CD14-positive monocyte (primary cell): ENCODE results near the gene ZNF362. TPM values are rescaled to one million over a fixed set of nuclear protein-coding genes. Genes with fewer than 3 reads are reported as not detected.

Experiments used
- DNase-seq, 3 donors: peaks; one replicate each; pipeline ENCODE4 v3.0.0-alpha.2; 2011 to 2022
- H2AFZ ChIP-seq: 2 replicates; pipeline ENCODE4 v1.6.0; 2012; ENCODE audit warnings: mild to moderate bottlenecking, low read depth, low read length, inconsistent platforms; ENCODE audit not compliant: insufficient read depth, poor library complexity, severe bottlenecking
- H3K27ac ChIP-seq, 2 donors: 1 replicate in 1 of 2; 2 replicates in 1 of 2; pipeline ENCODE4 v1.5.1; 2012 to 2013; ENCODE audit warnings: low read length in 2 of 2, control low read depth in 1 of 2, inconsistent platforms in 1 of 2, low read depth in 1 of 2, mild to moderate bottlenecking in 1 of 2
- H3K27me3 ChIP-seq, 2 donors: one replicate each; pipeline versions ENCODE4 v1.6.0 to v1.6.1; 2011 to 2013; ENCODE audit warnings: low read length in 2 of 2; ENCODE audit not compliant: control insufficient read depth in 2 of 2, insufficient read depth in 2 of 2
- H3K36me3 ChIP-seq, 2 donors: replicated peaks in 1 of 2; 1 replicate in 1 of 2; 2 replicates in 1 of 2; pipeline versions ENCODE4 v1.5.1 to v1.6.1; 2012 to 2013; ENCODE audit warnings: low read length in 2 of 2, control low read depth in 1 of 2, inconsistent platforms in 1 of 2, mild to moderate bottlenecking in 1 of 2; ENCODE audit not compliant: insufficient read depth in 2 of 2, control insufficient read depth in 1 of 2
- H3K4me1 ChIP-seq, 2 donors: 1 replicate in 1 of 2; 2 replicates in 1 of 2; pipeline versions ENCODE4 v1.5.1 to v1.6.1; 2012 to 2013; ENCODE audit warnings: low read length in 2 of 2, control low read depth in 1 of 2, inconsistent platforms in 1 of 2, mild to moderate bottlenecking in 1 of 2, moderate library complexity in 1 of 2; ENCODE audit not compliant: insufficient read depth in 2 of 2, control insufficient read depth in 1 of 2
- H3K4me2 ChIP-seq: replicated peaks from 2 replicates; pipeline ENCODE3; 2012; ENCODE audit warnings: low read length, moderate library complexity, mild to moderate bottlenecking; ENCODE audit not compliant: poor library complexity, severe bottlenecking; ENCODE audit errors: extremely low read depth
- H3K4me3 ChIP-seq, 3 experiments: fragments of 200-600 bp in 1 of 3; sonication (generic) in 1 of 3; replicated peaks in 1 of 3; 1 replicate in 2 of 3; 2 replicates in 1 of 3; pipeline ENCODE4 v1.5.1; 2011 to 2013; ENCODE audit warnings: low read length in 3 of 3, mild to moderate bottlenecking in 3 of 3, control low read depth in 2 of 3, low read depth in 2 of 3, inconsistent platforms in 1 of 3, moderate library complexity in 1 of 3
- H3K79me2 ChIP-seq: 2 replicates; pipeline ENCODE4 v1.6.0; 2012; ENCODE audit warnings: mild to moderate bottlenecking, control low read depth, inconsistent platforms, low read length, moderate library complexity; ENCODE audit not compliant: insufficient read depth
- H3K9ac ChIP-seq: 2 replicates; pipeline ENCODE4 v1.6.0; 2017; ENCODE audit warnings: low read length, mild to moderate bottlenecking; ENCODE audit not compliant: insufficient read depth, poor library complexity, severe bottlenecking
- H3K9me3 ChIP-seq, 2 donors: replicated peaks in 1 of 2; 1 replicate in 1 of 2; 2 replicates in 1 of 2; pipeline versions ENCODE4 v1.5.1 to v1.6.1; 2012 to 2013; ENCODE audit warnings: low read length in 2 of 2, control low read depth in 1 of 2; ENCODE audit not compliant: control insufficient read depth in 1 of 2, insufficient read depth in 1 of 2
- H4K20me1 ChIP-seq: 2 replicates; pipeline ENCODE4 v1.6.0; 2012; ENCODE audit warnings: mild to moderate bottlenecking, low read length, control low read depth, moderate library complexity; ENCODE audit not compliant: insufficient read depth
- H3K27ac Mint-ChIP-seq, 7 donors: one replicate each; pipeline ENCODE4 v1.8.0; 2020; ENCODE audit warnings: mild to moderate bottlenecking in 7 of 7, mixed read lengths in 7 of 7, moderate library complexity in 6 of 7, inconsistent platforms in 2 of 7
- H3K27me3 Mint-ChIP-seq, 3 donors: one replicate each; pipeline ENCODE4 v1.8.0; 2021 to 2022; ENCODE audit warnings: low read depth in 3 of 3, mild to moderate bottlenecking in 3 of 3, mixed read lengths in 3 of 3, moderate library complexity in 3 of 3, inconsistent platforms in 1 of 3
- H3K36me3 Mint-ChIP-seq, 2 donors: one replicate each; pipeline ENCODE4 v1.8.0; 2020; ENCODE audit warnings: mixed read lengths in 2 of 2, inconsistent platforms in 1 of 2, mild to moderate bottlenecking in 1 of 2
- H3K4me1 Mint-ChIP-seq: one replicate; pipeline ENCODE4 v1.8.0; 2020; ENCODE audit warnings: mild to moderate bottlenecking, mixed read lengths
- H3K4me3 Mint-ChIP-seq, 2 donors: one replicate each; pipeline ENCODE4 v1.8.0; 2020; ENCODE audit warnings: mild to moderate bottlenecking in 2 of 2, mixed read lengths in 2 of 2, moderate library complexity in 1 of 2
- H3K9me3 Mint-ChIP-seq, 7 donors: one replicate each; pipeline ENCODE4 v1.8.0; 2020 to 2022; ENCODE audit warnings: mixed read lengths in 7 of 7, mild to moderate bottlenecking in 6 of 7, moderate library complexity in 6 of 7, inconsistent platforms in 2 of 7
- WGBS: methylation state at CpG from one replicate; pipeline ENCODE4 v1.1.5; 2013; ENCODE audit warnings: missing lambda C conversion rate; ENCODE audit not compliant: insufficient coverage; 5-methylcytosine and 5-hydroxymethylcytosine counted together
- intact Hi-C, 2 donors: fragments of 100-400 bp; cut with micrococcal nuclease; formaldehyde crosslinking; loops; one replicate each; pipeline versions ENCODE4 v1.15.0 to v1.15.1; 2023
- polyA plus RNA-seq, 3 donors: library from polyadenylated mRNA; depleted of rRNA in 1 of 3; unstranded in 2 of 3; stranded (reverse) in 1 of 3; fragments of 300-500 nt in 2 of 3; fragments of >200 nt in 1 of 3; fragmentation: Illumina TruSeq in 2 of 3; gene quantifications; 1 replicate in 2 of 3; 2 replicates in 1 of 3; pipeline ENCODE4 v1.2.3, GENCODE V29; 2012 to 2021
- TF ChIP-seq, protein P1 (sequence below): fragments of 200-600 bp; IDR thresholded peaks from one replicate; pipeline ENCODE4 v1.8.0; 2022; ENCODE audit warnings: antibody characterized with exemption, mild to moderate bottlenecking

ZNF362 gene
- polyA plus RNA-seq, 3 donors, result 11.4 to 18.9 (median 13.5) TPM

DNA sequence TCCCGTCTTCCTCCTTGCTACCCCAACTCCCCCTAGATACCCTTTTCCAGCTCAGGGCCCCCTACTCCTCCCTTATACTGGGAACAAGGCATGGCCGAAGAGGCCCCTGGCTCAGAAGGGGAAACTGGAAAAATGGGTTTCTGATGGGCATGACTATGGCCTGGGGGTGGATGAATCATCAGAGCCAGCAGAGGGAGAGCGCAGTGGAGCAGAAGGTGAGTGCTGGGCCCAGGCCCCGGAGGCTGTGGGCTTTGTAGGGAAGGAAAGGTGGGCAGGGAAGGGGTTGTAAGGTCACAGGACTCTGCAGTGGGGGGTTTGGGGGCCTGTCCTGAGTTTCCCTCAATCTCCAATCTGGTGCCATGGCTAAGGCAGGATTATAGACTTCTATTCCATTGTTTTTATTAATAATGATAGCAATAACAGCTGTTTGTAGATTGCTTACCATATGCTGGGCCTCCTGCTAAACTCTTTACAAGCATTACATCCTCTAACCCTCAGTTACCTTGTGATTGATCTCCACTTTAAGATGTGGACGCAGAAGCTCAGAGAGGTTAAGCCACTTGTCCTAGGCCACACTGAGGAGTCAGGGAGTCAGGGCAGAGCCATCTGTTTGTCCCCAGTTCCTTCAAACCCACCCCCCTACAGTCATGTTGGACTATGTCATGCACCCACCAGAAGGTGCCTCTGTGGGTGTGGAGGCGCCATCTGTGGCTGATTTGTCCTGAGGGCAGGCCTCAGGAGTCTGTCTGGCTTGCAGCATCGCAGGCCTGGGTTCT is 36.2 kb upstream of the ZNF362 start:
- no peaks in the 10 kb centered on the region for H4K20me1 ChIP-seq
- no peak for DNase-seq
- Mint-ChIP-seq H3K9me3 (peaks cover 10 to 27% (median 20%) of the 10 kb centered on the region in 7 donors), H3K27me3 (peaks cover 8 to 9% (median 8%) of the 10 kb centered on the region in 3 donors), H3K4me3 (no peak overlapping the region), H3K36me3 (no peaks in the 10 kb centered on the region), H3K27ac (peak overlapping the region in 1 of 7 donors; percentile 34), H3K4me1 (peaks cover 6% of the 10 kb centered on the region)
- no peaks in the 10 kb centered on the region for H3K79me2 ChIP-seq
- no peaks in the 10 kb centered on the region for H3K27me3 ChIP-seq
- H3K36me3 ChIP-seq, result no peaks in the 10 kb centered on the region
- H2AFZ ChIP-seq, result no peak overlapping the region
- WGBS, result 82% methylated on average over 4 of the region's 7 CpGs
- TF ChIP-seq, protein P1, sequence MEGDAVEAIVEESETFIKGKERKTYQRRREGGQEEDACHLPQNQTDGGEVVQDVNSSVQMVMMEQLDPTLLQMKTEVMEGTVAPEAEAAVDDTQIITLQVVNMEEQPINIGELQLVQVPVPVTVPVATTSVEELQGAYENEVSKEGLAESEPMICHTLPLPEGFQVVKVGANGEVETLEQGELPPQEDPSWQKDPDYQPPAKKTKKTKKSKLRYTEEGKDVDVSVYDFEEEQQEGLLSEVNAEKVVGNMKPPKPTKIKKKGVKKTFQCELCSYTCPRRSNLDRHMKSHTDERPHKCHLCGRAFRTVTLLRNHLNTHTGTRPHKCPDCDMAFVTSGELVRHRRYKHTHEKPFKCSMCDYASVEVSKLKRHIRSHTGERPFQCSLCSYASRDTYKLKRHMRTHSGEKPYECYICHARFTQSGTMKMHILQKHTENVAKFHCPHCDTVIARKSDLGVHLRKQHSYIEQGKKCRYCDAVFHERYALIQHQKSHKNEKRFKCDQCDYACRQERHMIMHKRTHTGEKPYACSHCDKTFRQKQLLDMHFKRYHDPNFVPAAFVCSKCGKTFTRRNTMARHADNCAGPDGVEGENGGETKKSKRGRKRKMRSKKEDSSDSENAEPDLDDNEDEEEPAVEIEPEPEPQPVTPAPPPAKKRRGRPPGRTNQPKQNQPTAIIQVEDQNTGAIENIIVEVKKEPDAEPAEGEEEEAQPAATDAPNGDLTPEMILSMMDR, result no peak
- H3K4me3 ChIP-seq, result no peak overlapping the region
- no peaks in the 10 kb centered on the region for H3K4me1 ChIP-seq
- no peak overlapping the region for H3K4me2 ChIP-seq
- no peak overlapping the region for H3K27ac ChIP-seq
- H3K9me3 ChIP-seq, result peaks cover 10 to 11% of the 10 kb centered on the region in 2 donors
- H3K9ac ChIP-seq, result no peak overlapping the region
- intact Hi-C loops, result no loop called here

GRCh38 chr1:33220676-33221384 is 35.5 kb upstream of the ZNF362 start:
- Mint-ChIP-seq H3K27ac (no peak overlapping the region), H3K27me3 (peaks cover 8 to 9% (median 8%) of the 10 kb centered on the region in 3 donors), H3K4me1 (peaks cover 6% of the 10 kb centered on the region), H3K4me3 (no peak overlapping the region), H3K36me3 (no peaks in the 10 kb centered on the region), H3K9me3 (peaks cover 10 to 27% (median 20%) of the 10 kb centered on the region in 7 donors)
- H2AFZ ChIP-seq, result no peak overlapping the region
- H3K27ac ChIP-seq, result no peak overlapping the region
- no peaks in the 10 kb centered on the region for H3K36me3 ChIP-seq
- no peaks in the 10 kb centered on the region for H3K4me1 ChIP-seq
- no peak overlapping the region for H3K9ac ChIP-seq
- peaks cover 10 to 11% of the 10 kb centered on the region in 2 donors for H3K9me3 ChIP-seq
- H3K4me3 ChIP-seq, result no peak overlapping the region
- intact Hi-C loops, result no loop called here
- H3K79me2 ChIP-seq, result no peaks in the 10 kb centered on the region
- H4K20me1 ChIP-seq, result no peaks in the 10 kb centered on the region
- TF ChIP-seq, protein P1, result no peak
- no peak overlapping the region for H3K4me2 ChIP-seq
- WGBS, result 85% methylated on average over 9 of the region's 12 CpGs
- peaks cover 0 to 1% of the 10 kb centered on the region in 2 donors for H3K27me3 ChIP-seq
- no peak for DNase-seq
